Tibial nerve (tissue), 4 donors: ENCODE measurements around the gene OR5K2. TPM values are rescaled to one million over a fixed set of nuclear protein-coding genes. Genes with fewer than 3 reads are reported as not detected.

ENCODE experiments used
- DNase-seq, 2 donors: peaks; one replicate each; pipeline ENCODE4 v3.0.0-alpha.2; 2019; ENCODE audit warnings: low spot score in 2 of 2
- H3K27ac ChIP-seq, 4 donors: fragments of 200-600 bp; sonication (generic) in 3 of 4; one replicate each; pipeline ENCODE4 v1.5.1; 2017 to 2019; ENCODE audit warnings: mild to moderate bottlenecking in 1 of 4
- H3K27me3 ChIP-seq, 2 donors: fragments of 200-600 bp; sonication (generic) in 1 of 2; one replicate each; pipeline versions ENCODE4 v1.5.1 to v1.6.0; 2017 to 2019
- H3K36me3 ChIP-seq, 3 donors: fragments of 200-600 bp; sonication (generic); one replicate each; pipeline ENCODE4 v1.5.1; 2018 to 2019
- H3K4me1 ChIP-seq, 4 donors: fragments of 200-600 bp; sonication (generic) in 3 of 4; one replicate each; pipeline ENCODE4 v1.5.1; 2017 to 2019
- H3K4me3 ChIP-seq, 4 donors: fragments of 200-600 bp; sonication (generic) in 3 of 4; one replicate each; pipeline ENCODE4 v1.5.1; 2017 to 2019; ENCODE audit warnings: mild to moderate bottlenecking in 1 of 4, moderate library complexity in 1 of 4
- H3K9me3 ChIP-seq, 4 donors: fragments of 200-600 bp; sonication (generic) in 3 of 4; one replicate each; pipeline ENCODE4 v1.5.1; 2017 to 2019
- CTCF ChIP-seq, 5 experiments: fragments of 200-600 bp in 3 of 5; fragments of 450-650 bp in 2 of 5; sonication (generic) in 3 of 5; IDR thresholded peaks; one replicate each; pipeline ENCODE4 v1.5.1; 2016 to 2019; ENCODE audit warnings: antibody characterized with exemption in 5 of 5, mild to moderate bottlenecking in 3 of 5, moderate library complexity in 2 of 5
- EP300 ChIP-seq, 2 donors: sonication (generic); formaldehyde crosslinking; IDR thresholded peaks; one replicate each; pipeline ENCODE4 v1.6.1; 2017; ENCODE audit warnings: antibody characterized with exemption in 2 of 2, mild to moderate bottlenecking in 1 of 2
- POLR2A ChIP-seq, 2 donors: fragments of 450-650 bp; IDR thresholded peaks; one replicate each; pipeline ENCODE4 v1.6.1; 2017; ENCODE audit warnings: antibody characterized with exemption in 2 of 2, mild to moderate bottlenecking in 2 of 2, moderate library complexity in 2 of 2
- WGBS, 2 donors: methylation state at CpG; one replicate each; pipeline ENCODE4 v1.1.5; 2018; 5-methylcytosine and 5-hydroxymethylcytosine counted together
- total RNA-seq, 4 donors: library from RNA; depleted of rRNA; stranded (reverse); fragments of >200 nt; gene quantifications; one replicate each; pipeline ENCODE4 v1.1.0, GENCODE V29; 2016

Gene OR5K2
- total RNA-seq, 4 donors from 2014 or later = not detected

GRCh38 chr3:98500019-98500418 lies 2.5 kb downstream of the OR5K2 start:
- no peaks in the 10 kb centered on the region for H3K27me3 ChIP-seq
- no peaks in the 10 kb centered on the region for H3K4me1 ChIP-seq
- H3K27ac ChIP-seq = no peak overlapping the region
- no peaks in the 10 kb centered on the region for H3K9me3 ChIP-seq
- TF ChIP-seq EP300 (IDR thresholded peaks at IDR 0.05) = no peak
- no peak for TF ChIP-seq POLR2A (IDR thresholded peaks at IDR 0.05)
- TF ChIP-seq CTCF (IDR thresholded peaks at IDR 0.05) = no peak
- DNase-seq = no peak
- H3K36me3 ChIP-seq = peaks cover 0 to 9% (median 0%) of the 10 kb centered on the region in 3 donors
- no peak overlapping the region for H3K4me3 ChIP-seq
- 63 to 77% methylated on average over 4 of the region's 4 CpGs for WGBS, 2 donors

DNA sequence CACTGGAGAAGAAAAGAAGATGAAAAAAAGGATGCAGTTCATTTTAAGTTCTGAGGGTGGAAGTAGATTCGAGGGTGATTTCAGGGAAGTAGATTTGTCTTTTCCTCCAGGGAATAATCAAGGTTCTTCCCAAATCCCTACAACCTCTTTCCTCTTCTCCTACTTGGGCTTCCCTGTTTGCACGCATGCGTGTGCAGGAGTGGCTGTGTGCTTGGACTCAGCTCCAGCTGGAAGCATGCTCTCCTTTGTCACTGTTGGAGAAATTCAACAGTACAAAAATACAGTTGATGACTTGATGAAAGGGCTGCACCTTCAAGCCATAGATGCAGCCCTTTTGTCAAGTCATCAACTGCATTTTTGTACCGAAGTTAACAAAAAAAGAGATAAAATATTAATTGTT lies 3.8 kb downstream of the OR5K2 start:
- H3K9me3 ChIP-seq = no peaks in the 10 kb centered on the region
- DNase-seq = no peak
- peaks cover 0 to 13% (median 0%) of the 10 kb centered on the region in 3 donors for H3K36me3 ChIP-seq
- H3K27me3 ChIP-seq = no peaks in the 10 kb centered on the region
- WGBS, 2 donors = 77 to 80% methylated on average over 4 of the region's 4 CpGs
- no peak overlapping the region for H3K27ac ChIP-seq
- TF ChIP-seq CTCF (IDR thresholded peaks at IDR 0.05) = no peak
- no peak for TF ChIP-seq EP300 (IDR thresholded peaks at IDR 0.05)
- no peak for TF ChIP-seq POLR2A (IDR thresholded peaks at IDR 0.05)
- no peak overlapping the region for H3K4me3 ChIP-seq
- H3K4me1 ChIP-seq = no peaks in the 10 kb centered on the region

GRCh38 chr3:98501863-98502576 lies 4.5 kb downstream of the OR5K2 start:
- no peaks in the 10 kb centered on the region for H3K9me3 ChIP-seq
- no peaks in the 10 kb centered on the region for H3K4me1 ChIP-seq
- 91 to 95% methylated on average over 5 of the region's 5 CpGs for WGBS, 2 donors
- H3K4me3 ChIP-seq = no peak overlapping the region
- no peaks in the 10 kb centered on the region for H3K27me3 ChIP-seq
- TF ChIP-seq CTCF (IDR thresholded peaks at IDR 0.05) (no peak), POLR2A (IDR thresholded peaks at IDR 0.05) (no peak), EP300 (IDR thresholded peaks at IDR 0.05) (no peak)
- H3K36me3 ChIP-seq = peaks cover 0 to 20% (median 0%) of the 10 kb centered on the region in 3 donors
- DNase-seq = no peak
- H3K27ac ChIP-seq = no peak overlapping the region

DNA sequence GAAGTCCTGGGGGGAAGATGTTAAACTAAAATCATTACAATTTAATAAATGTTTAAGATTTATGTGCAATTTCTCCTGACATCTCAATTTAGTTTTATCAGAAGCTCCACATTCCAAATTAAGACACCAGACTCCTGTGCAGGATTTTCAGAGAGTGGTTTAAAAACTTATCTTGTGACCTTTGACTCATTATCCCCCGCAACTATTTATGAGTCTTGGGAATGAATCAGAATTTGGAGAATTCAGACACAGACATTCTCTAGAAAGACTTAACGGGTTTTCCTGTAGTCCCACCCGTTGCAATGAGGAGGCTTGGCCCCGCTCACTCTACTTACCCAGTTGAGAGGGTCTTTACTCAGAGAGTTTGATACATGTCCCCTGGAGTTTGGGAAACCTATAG lies 7.1 kb downstream of the OR5K2 start:
- TF ChIP-seq POLR2A (IDR thresholded peaks at IDR 0.05) (no peak), EP300 (IDR thresholded peaks at IDR 0.05) (no peak), CTCF (IDR thresholded peaks at IDR 0.05) (no peak)
- Histone ChIP-seq H3K36me3 (peaks cover 0 to 37% (median 0%) of the 10 kb centered on the region in 3 donors), H3K9me3 (no peaks in the 10 kb centered on the region), H3K27ac (no peak overlapping the region), H3K27me3 (no peaks in the 10 kb centered on the region), H3K4me1 (no peaks in the 10 kb centered on the region), H3K4me3 (no peak overlapping the region)
- WGBS, 2 donors = 36 to 57% methylated on average over 4 of the region's 4 CpGs
- DNase-seq = no peak

DNA sequence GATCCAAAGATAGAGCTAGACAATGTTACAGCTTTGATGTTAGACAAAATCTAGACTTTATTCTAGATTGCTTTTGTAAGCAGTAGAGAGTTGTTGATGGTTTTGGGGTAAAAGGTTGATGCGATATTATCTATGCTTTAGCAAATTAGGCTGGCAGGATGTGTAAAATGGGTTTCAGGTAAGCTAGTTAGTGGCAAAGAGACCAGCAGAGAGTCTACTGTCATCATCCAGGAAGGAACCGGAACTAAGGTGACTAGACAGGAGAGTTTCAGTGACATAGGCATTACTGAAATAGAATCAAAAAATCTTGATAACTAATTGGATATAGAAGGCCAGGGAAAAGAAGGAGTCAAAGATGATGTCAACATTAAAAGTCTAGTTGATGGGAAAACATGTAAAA lies 11.1 kb downstream of the OR5K2 start:
- Histone ChIP-seq H3K27ac (no peak overlapping the region), H3K9me3 (no peaks in the 10 kb centered on the region), H3K4me3 (no peak overlapping the region), H3K36me3 (peaks cover 0 to 67% (median 0%) of the 10 kb centered on the region in 3 donors), H3K27me3 (no peaks in the 10 kb centered on the region), H3K4me1 (no peaks in the 10 kb centered on the region)
- TF ChIP-seq POLR2A (IDR thresholded peaks at IDR 0.05) (no peak), EP300 (IDR thresholded peaks at IDR 0.05) (no peak), CTCF (IDR thresholded peaks at IDR 0.05) (no peak)
- 96 to 98% methylated on average over 2 of the region's 2 CpGs for WGBS, 2 donors
- no peak for DNase-seq
